Body of pancreas (tissue), 4 donors: ENCODE results near the gene LCE2D.
A peak's percentile ranks its signal among the peaks of the same experiment; 100 is the strongest.

Experiments used
- CTCF ChIP-seq, 7 experiments: fragments of 450-650 bp in 4 of 7; fragments of 200-600 bp in 3 of 7; sonication (generic) in 3 of 7; IDR thresholded peaks; one replicate each; pipeline ENCODE4 v1.5.1; 2016 to 2019; ENCODE audit warnings: antibody characterized with exemption in 7 of 7
- POLR2A ChIP-seq, 3 donors: fragments of 450-650 bp; IDR thresholded peaks; one replicate each; pipeline ENCODE4 v1.6.1; 2016; ENCODE audit warnings: antibody characterized with exemption in 3 of 3, mild to moderate bottlenecking in 2 of 3

DNA sequence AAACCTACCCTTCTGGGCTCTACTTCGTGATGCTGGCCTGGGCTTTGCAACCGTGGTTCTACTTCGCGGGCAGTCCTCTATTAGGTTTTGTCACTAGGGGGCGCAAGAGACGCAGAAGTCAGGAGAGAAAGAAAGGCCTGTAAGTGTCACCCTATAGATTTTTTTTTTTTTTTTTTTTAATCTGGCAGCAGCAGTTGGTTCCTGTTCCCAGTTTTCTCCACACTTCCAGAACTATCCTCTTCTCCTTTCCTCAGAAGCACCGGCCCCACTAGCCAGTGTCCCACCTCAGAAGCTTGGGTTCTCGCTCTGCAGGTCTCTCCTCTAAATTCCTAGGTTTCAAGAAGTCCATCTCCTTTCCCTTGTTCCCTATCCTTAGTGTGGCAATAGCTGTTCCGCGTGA is 9.1 kb upstream of the LCE2D start:
- peak in 6 of 7 experiments; percentile 38 to 61 (median 53) for TF ChIP-seq CTCF (IDR thresholded peaks at IDR 0.05)
- no peak for TF ChIP-seq POLR2A (IDR thresholded peaks at IDR 0.05)
